HepG2 (cell line): Measurements from ENCODE around the gene SDR39U1. TPM values are rescaled to one million over a fixed set of nuclear protein-coding genes. Genes with fewer than 3 reads are reported as not detected.
A peak's percentile ranks its signal among the peaks of the same experiment; 100 is the strongest.

Source experiments
- ATRX ChIP-seq: sonication (generic); formaldehyde crosslinking; IDR thresholded peaks from 2 replicates; pipeline ENCODE4 v1.4.0; 2020; ENCODE audit warnings: missing genetic modification reagents, borderline replicate concordance
- ELF1 ChIP-seq: sonication (generic); formaldehyde crosslinking; IDR thresholded peaks from 2 replicates; pipeline ENCODE4 v1.4.0; 2020; ENCODE audit warnings: missing genetic modification reagents
- ESRRA ChIP-seq: sonication (generic); formaldehyde crosslinking; IDR thresholded peaks from 2 replicates; pipeline ENCODE4 v1.5.1; 2020; ENCODE audit warnings: mild to moderate bottlenecking, low read depth, missing genetic modification reagents
- FOXA1 ChIP-seq, 2 experiments: fragments of 450-650 bp in 1 of 2; sonication (generic) in 1 of 2; formaldehyde crosslinking in 1 of 2; IDR thresholded peaks; 2 replicates each; pipeline versions ENCODE4 v1.4.0 to v1.6.1; 2016 to 2020; ENCODE audit warnings: missing genetic modification reagents in 1 of 2
- FOXK1 ChIP-seq: sonication (generic); formaldehyde crosslinking; IDR thresholded peaks from 2 replicates; pipeline ENCODE4 v1.4.0; 2020; ENCODE audit warnings: low read depth, missing genetic modification reagents, borderline replicate concordance
- GLMP ChIP-seq: sonication (generic); formaldehyde crosslinking; IDR thresholded peaks from 2 replicates; pipeline ENCODE4 v1.9.0; 2021; ENCODE audit warnings: missing genetic modification reagents, mild to moderate bottlenecking, borderline replicate concordance
- GTF2F1 ChIP-seq: fragments of 150-350 bp; IDR thresholded peaks from 2 replicates; pipeline ENCODE4 v1.6.1; 2014; ENCODE audit warnings: low read length
- HDAC2 ChIP-seq: sonication (generic); formaldehyde crosslinking; IDR thresholded peaks from 2 replicates; pipeline ENCODE4 v1.4.0; 2020; ENCODE audit warnings: missing genetic modification reagents
- HMG20B ChIP-seq: conservative IDR thresholded peaks from 2 replicates; pipeline ENCODE4 v1.6.1; 2016; ENCODE audit warnings: missing genetic modification reagents, missing compliant biosample characterization
- HNF4A ChIP-seq: sonication (generic); formaldehyde crosslinking; IDR thresholded peaks from 2 replicates; pipeline ENCODE4 v1.4.0; 2020; ENCODE audit warnings: missing genetic modification reagents
- KLF12 ChIP-seq: sonication (generic); formaldehyde crosslinking; IDR thresholded peaks from 2 replicates; pipeline ENCODE4 v1.4.0; 2020; ENCODE audit warnings: missing genetic modification reagents, borderline replicate concordance
- KLF15 ChIP-seq: sonication (generic); formaldehyde crosslinking; IDR thresholded peaks from 2 replicates; pipeline ENCODE4 v1.8.1; 2023; ENCODE audit warnings: borderline replicate concordance, mild to moderate bottlenecking, inconsistent platforms, missing genetic modification reagents, mixed read lengths
- MYNN ChIP-seq: sonication (generic); formaldehyde crosslinking; IDR thresholded peaks from 2 replicates; pipeline ENCODE4 v1.4.0; 2020; ENCODE audit warnings: mild to moderate bottlenecking, low read depth, missing genetic modification reagents
- NR0B2 ChIP-seq: sonication (generic); formaldehyde crosslinking; IDR thresholded peaks from 2 replicates; pipeline ENCODE4 v1.4.0; 2020; ENCODE audit warnings: mild to moderate bottlenecking, missing genetic modification reagents
- NR3C1 ChIP-seq: sonication (generic); formaldehyde crosslinking; IDR thresholded peaks from 2 replicates; pipeline ENCODE4 v1.4.0; 2020; ENCODE audit warnings: missing genetic modification reagents
- RBAK ChIP-seq: sonication (generic); formaldehyde crosslinking; IDR thresholded peaks from 2 replicates; pipeline ENCODE4 v1.5.1; 2020; ENCODE audit warnings: mild to moderate bottlenecking, missing genetic modification reagents
- SALL1 ChIP-seq: sonication (generic); formaldehyde crosslinking; IDR thresholded peaks from 2 replicates; pipeline ENCODE4 v1.8.0; 2022; ENCODE audit warnings: mild to moderate bottlenecking, missing genetic modification reagents
- TAF15 ChIP-seq: fragments of 200-400 bp; formaldehyde crosslinking; IDR thresholded peaks from one replicate; pipeline ENCODE4 v1.6.1; 2018; ENCODE audit warnings: mild to moderate bottlenecking, low read depth, low read length; ENCODE audit not compliant: poor library complexity, severe bottlenecking
- YY1 ChIP-seq: IDR thresholded peaks from 2 replicates; pipeline ENCODE4 v1.6.1; 2011; ENCODE audit warnings: low read length, low read depth, moderate library complexity, mild to moderate bottlenecking; ENCODE audit not compliant: insufficient read depth, insufficient replicate concordance
- ZBTB39 ChIP-seq: sonication (generic); formaldehyde crosslinking; IDR thresholded peaks from 2 replicates; pipeline ENCODE4 v1.5.0; 2020; ENCODE audit warnings: missing genetic modification reagents
- ZFP82 ChIP-seq: sonication (generic); formaldehyde crosslinking; IDR thresholded peaks from 2 replicates; pipeline ENCODE4 v1.5.1; 2020; ENCODE audit warnings: mild to moderate bottlenecking, missing genetic modification reagents, borderline replicate concordance
- ZFP90 ChIP-seq: sonication (generic); formaldehyde crosslinking; IDR thresholded peaks from 2 replicates; pipeline ENCODE4 v1.8.0; 2022; ENCODE audit warnings: missing genetic modification reagents, mild to moderate bottlenecking, inconsistent platforms, borderline replicate concordance
- ZIK1 ChIP-seq: sonication (generic); formaldehyde crosslinking; IDR thresholded peaks from 2 replicates; pipeline ENCODE4 v1.5.0; 2020; ENCODE audit warnings: mild to moderate bottlenecking, low read depth, missing genetic modification reagents, borderline replicate concordance
- ZNF205 ChIP-seq: IDR thresholded peaks from 2 replicates; pipeline ENCODE4 v1.6.1; 2018; ENCODE audit warnings: missing biosample characterization, missing genetic modification reagents
- ZNF879 ChIP-seq: sonication (generic); formaldehyde crosslinking; IDR thresholded peaks from 2 replicates; pipeline ENCODE4 v1.8.1; 2023; ENCODE audit warnings: missing genetic modification reagents
- polyA plus RNA-seq, 8 experiments: library from polyadenylated mRNA; depleted of rRNA in 3 of 8; stranded (reverse) in 7 of 8; unstranded in 1 of 8; fragments of >200 nt; fragmentation: Illumina TruSeq in 4 of 8; extraction: Trizol in 4 of 8; gene quantifications; 2 replicates each; pipeline versions ENCODE4 v1.2.1 to v1.2.3, GENCODE V29; 2011 to 2016; ENCODE audit warnings: low read depth in 4 of 8, missing spikeins in 1 of 8, mixed read lengths in 1 of 8; ENCODE audit not compliant: insufficient read depth in 1 of 8
- total RNA-seq, 5 experiments: library from RNA; depleted of rRNA; stranded (reverse); fragments of >200 nt; fragmentation: Illumina TruSeq; extraction: Trizol; gene quantifications; 2 replicates each; pipeline ENCODE4 v1.2.3, GENCODE V29; 2016; ENCODE audit warnings: low read depth in 1 of 5
- TF ChIP-seq, protein P1 (sequence below): sonication (generic); formaldehyde crosslinking; IDR thresholded peaks from 2 replicates; pipeline ENCODE4 v1.8.0; 2022; ENCODE audit warnings: mild to moderate bottlenecking, missing genetic modification reagents, borderline replicate concordance

SDR39U1 gene
- total and polyA plus RNA-seq, 2 of the 13 experiments (the other 11 are each of a cell fraction or from before 2014, with no cell fraction given), result 34.4 to 129 TPM

DNA sequence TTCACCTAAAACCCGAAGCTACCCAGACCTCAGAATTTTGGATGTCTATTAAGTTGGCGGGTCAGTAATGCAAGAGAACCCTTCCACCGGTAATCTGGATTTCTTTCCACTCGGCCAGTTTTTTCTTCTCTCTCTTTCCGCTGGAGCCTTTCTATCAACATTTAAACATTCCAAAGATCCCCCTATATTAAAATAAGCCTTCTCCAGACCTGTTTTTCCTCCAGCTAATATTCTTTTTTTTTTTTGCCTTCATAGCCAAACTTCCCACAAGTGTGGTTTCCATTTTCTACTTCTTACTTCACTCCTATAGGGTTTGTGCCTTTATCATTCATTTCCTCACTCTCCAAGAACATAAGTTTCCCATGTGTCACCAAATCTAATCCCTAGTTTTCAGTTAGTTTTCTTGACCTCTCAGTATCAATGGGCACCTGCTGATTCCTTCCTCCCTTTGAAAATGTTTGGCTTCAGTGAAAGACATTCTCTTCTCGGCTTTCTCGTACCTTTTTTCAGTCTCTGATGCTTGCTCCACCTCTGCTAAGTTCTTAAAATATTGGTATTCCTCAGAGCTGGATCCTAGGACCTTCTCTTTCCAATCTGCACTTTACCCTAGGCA is 583 bp upstream of the SDR39U1 start (continued):
- TF ChIP-seq ZBTB39 (0 out of 2 replicates have a peak, but pooled peaks have one; percentile 26), ZIK1 (CRISPR knock-in tag) (no peak), ZFP90 (CRISPR knock-in tag) (no peak), HNF4A (CRISPR knock-in tag) (0 out of 2 replicates have a peak, but pooled peaks have one; percentile 7), ZFP82 (no peak), TAF15 (no peak), KLF15 (CRISPR knock-in tag) (no peak; the same call in 1 of the 2 replicates), ZNF205 (CRISPR knock-in tag) (no peak), FOXK1 (CRISPR knock-in tag) (no peak; the same call in 1 of the 2 replicates), YY1 (no peak), HMG20B (CRISPR knock-in tag) (no peak), HDAC2 (CRISPR knock-in tag) (no peak), RBAK (CRISPR knock-in tag) (no peak), ELF1 (no peak), GTF2F1 (no peak; the same call in 1 of the 2 replicates), KLF12 (CRISPR knock-in tag) (peak; percentile 67; the same call in 1 of the 2 replicates), ZNF879 (no peak), MYNN (no peak), FOXA1 (IDR thresholded peaks at IDR 0.05) (no peak), FOXA1 (CRISPR knock-in tag; IDR thresholded peaks at IDR 0.05) (no peak), GLMP (CRISPR knock-in tag) (no peak), SALL1 (CRISPR knock-in tag) (no peak), ESRRA (CRISPR knock-in tag) (no peak), ATRX (CRISPR knock-in tag) (0 out of 2 replicates have a peak, but pooled peaks have one; percentile 26), NR3C1 (CRISPR knock-in tag) (no peak), NR0B2 (CRISPR knock-in tag) (no peak)
- TF ChIP-seq, protein P1, sequence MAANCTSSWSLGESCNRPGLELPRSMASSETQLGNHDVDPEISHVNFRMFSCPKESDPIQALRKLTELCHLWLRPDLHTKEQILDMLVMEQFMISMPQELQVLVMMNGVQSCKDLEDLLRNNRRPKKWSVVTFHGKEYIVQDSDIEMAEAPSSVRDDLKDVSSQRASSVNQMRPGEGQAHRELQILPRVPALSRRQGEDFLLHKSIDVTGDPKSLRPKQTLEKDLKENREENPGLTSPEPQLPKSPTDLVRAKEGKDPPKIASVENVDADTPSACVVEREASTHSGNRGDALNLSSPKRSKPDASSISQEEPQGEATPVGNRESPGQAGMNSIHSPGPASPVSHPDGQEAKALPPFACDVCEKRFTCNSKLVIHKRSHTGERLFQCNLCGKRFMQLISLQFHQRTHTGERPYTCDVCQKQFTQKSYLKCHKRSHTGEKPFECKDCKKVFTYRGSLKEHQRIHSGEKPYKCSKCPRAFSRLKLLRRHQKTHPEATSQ (CRISPR knock-in tag), result 0 out of 2 replicates have a peak, but pooled peaks have one; percentile 23
